ENCODE measurements around the gene ARAP3.

ARAP3 gene

GRCh38 chr5:141609044-141609443 is 73.0 kb downstream of the ARAP3 start:
- DNase-seq: no peak

GRCh38 chr5:141608557-141608956 is 73.5 kb downstream of the ARAP3 start:
- no peak for DNase-seq

GRCh38 chr5:141608046-141608445 is 74.0 kb downstream of the ARAP3 start:
- no peak for DNase-seq

GRCh38 chr5:141605523-141606277 is 76.3 kb downstream of the ARAP3 start:
- no peak for DNase-seq

GRCh38 chr5:141603923-141604717 is 77.9 kb downstream of the ARAP3 start:
- no peak for DNase-seq
